ENCODE measurements around the gene CDH4. TPM values are rescaled to one million over a fixed set of nuclear protein-coding genes. Genes with fewer than 3 reads are reported as not detected.

Gene CDH4
- total and polyA plus RNA-seq, 2 of the 8 experiments (the other 6 are each of a cell fraction or from before 2014, with no cell fraction given) = 4.3 to 7.9 TPM

GRCh38 chr20:61310954-61311353 is 58.9 kb downstream of the CDH4 start:
- Histone ChIP-seq H3K9me3 (ENCODE audit: insufficient read depth in 2 of 2, low read depth in 1 of 2, low read length in 1 of 2) (no peaks in the 10 kb centered on the region), H3K79me1 (ENCODE audit: low read depth, low read length) (peaks cover 7% of the 10 kb centered on the region; the same call in 1 of the 2 replicates), H2BK12ac (ENCODE audit: low read depth, low read length) (no peak overlapping the region), H2BK20ac (ENCODE audit: low read length) (no peak overlapping the region), H2BK120ac (replicated peaks; ENCODE audit: low read depth, low read length) (no peak overlapping the region), H3K18ac (ENCODE audit: extremely low read depth, low read length) (no peak overlapping the region), H3K36me3 (ENCODE audit: control insufficient read depth in 2 of 4, insufficient read depth in 4 of 4, low read length in 3 of 4) (no peaks in the 10 kb centered on the region), H3K4ac (replicated peaks; ENCODE audit: insufficient read length, low read depth, low read length) (no peak overlapping the region), H4K5ac (ENCODE audit: insufficient read length, low read depth, low read length) (no peak overlapping the region), H2BK5ac (ENCODE audit: low read depth, low read length) (no peak overlapping the region), H3K14ac (ENCODE audit: insufficient read length) (no peak overlapping the region), H4K20me1 (replicated peaks in 1 of 2; ENCODE audit: control insufficient read depth in 1 of 2, insufficient read depth in 2 of 2, low read length in 2 of 2) (peaks cover 0 to 16% of the 10 kb centered on the region in 2 experiments), H3K4me1 (replicated peaks in 1 of 4; ENCODE audit: control insufficient read depth in 3 of 4, insufficient read depth in 4 of 4, low read length in 3 of 4) (peaks cover 7 to 22% (median 17%) of the 10 kb centered on the region in 4 experiments), H3K27me3 (replicated peaks in 1 of 4; ENCODE audit: control insufficient read depth in 3 of 4, extremely low read depth in 1 of 4, insufficient read depth in 3 of 4, low read length in 3 of 4) (peaks cover 0 to 2% (median 0%) of the 10 kb centered on the region in 4 experiments; a peak in 2 of 7 replicates), H3K4me2 (ENCODE audit: insufficient read depth in 1 of 2, low read depth in 2 of 2, low read length in 2 of 2) (no peak overlapping the region), H3K27ac (ENCODE audit: low read depth, low read length) (no peak overlapping the region), H4K8ac (ENCODE audit: extremely low read depth, insufficient read depth, low read length) (no peak overlapping the region), H3K56ac (replicated peaks; ENCODE audit: insufficient read length, low read depth, low read length) (no peak overlapping the region), H4K91ac (replicated peaks; ENCODE audit: insufficient read length, low read length) (no peak overlapping the region), H2AK5ac (ENCODE audit: low read depth, low read length) (no peak overlapping the region), H3K4me3 (ENCODE audit: extremely low read depth in 1 of 4, insufficient read depth in 2 of 4, low read depth in 3 of 4, low read length in 4 of 4) (no peak overlapping the region), H2BK15ac (ENCODE audit: low read length) (no peak overlapping the region), H3K79me2 (ENCODE audit: control insufficient read depth in 1 of 2, insufficient read depth in 2 of 2, low read length in 2 of 2) (no peaks in the 10 kb centered on the region), H2AFZ (ENCODE audit: low read length) (no peak overlapping the region), H3K9ac (replicated peaks in 1 of 4; ENCODE audit: extremely low read depth in 1 of 4, low read depth in 3 of 4, low read length in 3 of 4) (no peak overlapping the region), H3K23ac (ENCODE audit: insufficient read length) (no peak overlapping the region), H3K23me2 (ENCODE audit: low read depth, low read length) (peaks cover 4% of the 10 kb centered on the region; the same call in 1 of the 2 replicates)
- DNase-seq (ENCODE audit: low read depth in 1 of 2, low spot score in 2 of 2) (no peak), FAIRE-seq (no peak)
- 83% methylated on average over 7 of the region's 7 CpGs; no CpG with 5 or more reads in 1 of the 2 experiments for WGBS, 2 experiments (ENCODE audit: extremely low coverage in 1 of 2, insufficient coverage in 1 of 2, insufficient read length in 1 of 2, insufficient replicate concordance in 2 of 2, low coverage in 1 of 2, low lambda C conversion rate in 2 of 2, missing lambda C conversion rate in 1 of 2)
- CTCF ChIA-PET (ENCODE audit: partially characterized antibody) = interaction anchor here (1.4 kb wide), 1 partner anchor 246 kb away, joined by 3 read pairs; no protein-coding TSS in a partner anchor
- POLR2A ChIA-PET (ENCODE audit: partially characterized antibody) = no interaction called here
- TF ChIP-seq KDM1A (IDR thresholded peaks at IDR 0.05; ENCODE audit: borderline replicate concordance, low read length) = no peak

Measured in H1 (cell line).